Esophagus squamous epithelium (tissue), 5 donors: ENCODE measurements around the gene TMEM175. TPM values are rescaled to one million over a fixed set of nuclear protein-coding genes. Genes with fewer than 3 reads are reported as not detected.
A peak's percentile ranks its signal among the peaks of the same experiment; 100 is the strongest.

Source experiments
- DNase-seq: peaks from one replicate; lab custom pipeline; 2025; lab: John Stamatoyannopoulos, UW
- H3K27ac ChIP-seq, 4 donors: fragments of 200-600 bp; sonication (generic); one replicate each; pipeline ENCODE4 v1.5.1; 2016 to 2019; ENCODE audit warnings: mild to moderate bottlenecking in 1 of 4
- H3K27me3 ChIP-seq, 4 donors: fragments of 200-600 bp; sonication (generic); 1 replicate in 3 of 4; 2 replicates in 1 of 4; pipeline versions ENCODE4 v1.5.1 to v1.6.0; 2017 to 2021; ENCODE audit warnings: antibody characterized with exemption in 1 of 4
- H3K36me3 ChIP-seq, 3 donors: fragments of 200-600 bp; sonication (generic); one replicate each; pipeline ENCODE4 v1.5.1; 2016 to 2019
- H3K4me1 ChIP-seq, 3 donors: fragments of 200-600 bp; sonication (generic); one replicate each; pipeline ENCODE4 v1.5.1; 2017 to 2019
- H3K4me3 ChIP-seq, 4 donors: fragments of 200-600 bp; sonication (generic); 1 replicate in 3 of 4; 2 replicates in 1 of 4; pipeline ENCODE4 v1.5.1; 2016 to 2019; ENCODE audit warnings: mild to moderate bottlenecking in 2 of 4, moderate library complexity in 1 of 4
- H3K9me3 ChIP-seq, 3 donors: fragments of 200-600 bp; sonication (generic); one replicate each; pipeline ENCODE4 v1.5.1; 2016 to 2019
- POLR2A ChIP-seq, 4 donors: fragments of 450-650 bp; IDR thresholded peaks; one replicate each; pipeline ENCODE4 v1.6.1; 2017; ENCODE audit warnings: antibody characterized with exemption in 4 of 4, mild to moderate bottlenecking in 4 of 4, moderate library complexity in 3 of 4
- WGBS, 2 donors: methylation state at CpG; one replicate each; pipeline ENCODE4 v1.1.5; 2018; 5-methylcytosine and 5-hydroxymethylcytosine counted together
- intact Hi-C: fragments of 100-400 bp; cut with DNase I; formaldehyde crosslinking; loops from one replicate; pipeline ENCODE4 v1.15.0; 2022
- total RNA-seq, 4 donors: library from RNA; depleted of rRNA; stranded (reverse); fragments of >200 nt; gene quantifications; one replicate each; pipeline ENCODE4 v1.1.0, GENCODE V29; 2016
- TF ChIP-seq, protein P1 (sequence below), 6 experiments: fragments of 450-650 bp in 4 of 6; fragments of 200-600 bp in 2 of 6; sonication (generic) in 2 of 6; IDR thresholded peaks; one replicate each; pipeline ENCODE4 v1.5.1; 2016 to 2019; ENCODE audit warnings: antibody characterized with exemption in 6 of 6, mild to moderate bottlenecking in 4 of 6, moderate library complexity in 4 of 6
- donor health status: DM: yes; HTN: yes; CAD: no.

Gene TMEM175, protein sequence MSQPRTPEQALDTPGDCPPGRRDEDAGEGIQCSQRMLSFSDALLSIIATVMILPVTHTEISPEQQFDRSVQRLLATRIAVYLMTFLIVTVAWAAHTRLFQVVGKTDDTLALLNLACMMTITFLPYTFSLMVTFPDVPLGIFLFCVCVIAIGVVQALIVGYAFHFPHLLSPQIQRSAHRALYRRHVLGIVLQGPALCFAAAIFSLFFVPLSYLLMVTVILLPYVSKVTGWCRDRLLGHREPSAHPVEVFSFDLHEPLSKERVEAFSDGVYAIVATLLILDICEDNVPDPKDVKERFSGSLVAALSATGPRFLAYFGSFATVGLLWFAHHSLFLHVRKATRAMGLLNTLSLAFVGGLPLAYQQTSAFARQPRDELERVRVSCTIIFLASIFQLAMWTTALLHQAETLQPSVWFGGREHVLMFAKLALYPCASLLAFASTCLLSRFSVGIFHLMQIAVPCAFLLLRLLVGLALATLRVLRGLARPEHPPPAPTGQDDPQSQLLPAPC
- 10 to 100 TPM in 3 of 4 donors, 1 to 10 TPM in 1; 8.4 to 22.9 (median 19.7) TPM for total RNA-seq

DNA sequence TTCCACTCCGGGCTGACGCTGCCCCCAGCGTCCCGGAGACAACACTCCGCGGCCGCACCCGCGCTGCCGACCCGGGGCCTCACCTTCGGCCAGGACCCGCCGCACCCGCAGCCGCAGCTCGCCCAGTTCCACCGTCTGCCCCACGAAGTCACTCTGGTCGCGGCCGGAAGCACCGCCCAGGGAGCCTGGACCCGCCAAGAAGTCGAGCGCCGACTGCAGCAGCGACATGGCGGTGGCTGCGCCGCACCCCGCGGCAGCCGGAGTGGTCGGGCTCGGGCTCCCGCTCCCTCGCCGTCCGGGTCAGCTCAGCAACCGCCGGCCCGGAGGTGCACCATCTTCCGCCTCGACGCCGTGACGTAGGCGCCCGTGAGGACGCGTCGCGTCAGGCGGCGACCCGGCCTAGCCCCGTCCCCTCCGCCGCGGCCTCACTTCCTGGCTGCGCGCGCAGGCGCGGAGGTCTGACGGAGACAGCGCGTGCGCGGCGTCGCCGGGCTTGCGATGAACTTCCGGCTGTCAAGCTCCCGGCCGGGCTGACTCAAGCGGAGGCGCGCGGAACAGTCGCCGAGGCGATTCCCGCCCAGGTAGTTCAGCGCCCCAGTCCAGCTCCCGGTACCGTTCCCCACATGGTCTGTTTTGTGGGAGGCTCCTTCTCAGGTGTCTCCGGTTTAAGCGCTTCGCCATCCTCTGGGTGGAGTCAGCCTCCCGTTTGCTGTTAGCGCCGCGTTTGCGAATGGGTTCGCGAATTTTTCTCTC is at the start of gene TMEM175, which contains the start of gene GAK:
Gene TMEM175 (plus strand): TSS at position 501 of the 753 bp plus-strand sequence. CDS start 15,280 bp downstream, outside the sequence.
Gene GAK (minus strand): TSS at position 357 of the 753 bp plus-strand sequence. CDS start 129 bp downstream, at position 228.
- Histone ChIP-seq H3K4me3 (peak within 1 kb of the TSS; percentile 76 to 100 (median 88)), H3K9me3 (no peaks in the 10 kb centered on the region), H3K27me3 (no peaks in the 10 kb centered on the region), H3K27ac (peak within 1 kb of the TSS; percentile 91 to 98 (median 96)), H3K36me3 (no peaks in the 10 kb centered on the region), H3K4me1 (peaks cover 30 to 54% (median 32%) of the 10 kb centered on the region in 3 donors)
- intact Hi-C loops = no loop called here
- peak in 3 of 4 donors; percentile 89 to 91 (median 90) for TF ChIP-seq POLR2A (IDR thresholded peaks at IDR 0.05)
- TF ChIP-seq, protein P1, sequence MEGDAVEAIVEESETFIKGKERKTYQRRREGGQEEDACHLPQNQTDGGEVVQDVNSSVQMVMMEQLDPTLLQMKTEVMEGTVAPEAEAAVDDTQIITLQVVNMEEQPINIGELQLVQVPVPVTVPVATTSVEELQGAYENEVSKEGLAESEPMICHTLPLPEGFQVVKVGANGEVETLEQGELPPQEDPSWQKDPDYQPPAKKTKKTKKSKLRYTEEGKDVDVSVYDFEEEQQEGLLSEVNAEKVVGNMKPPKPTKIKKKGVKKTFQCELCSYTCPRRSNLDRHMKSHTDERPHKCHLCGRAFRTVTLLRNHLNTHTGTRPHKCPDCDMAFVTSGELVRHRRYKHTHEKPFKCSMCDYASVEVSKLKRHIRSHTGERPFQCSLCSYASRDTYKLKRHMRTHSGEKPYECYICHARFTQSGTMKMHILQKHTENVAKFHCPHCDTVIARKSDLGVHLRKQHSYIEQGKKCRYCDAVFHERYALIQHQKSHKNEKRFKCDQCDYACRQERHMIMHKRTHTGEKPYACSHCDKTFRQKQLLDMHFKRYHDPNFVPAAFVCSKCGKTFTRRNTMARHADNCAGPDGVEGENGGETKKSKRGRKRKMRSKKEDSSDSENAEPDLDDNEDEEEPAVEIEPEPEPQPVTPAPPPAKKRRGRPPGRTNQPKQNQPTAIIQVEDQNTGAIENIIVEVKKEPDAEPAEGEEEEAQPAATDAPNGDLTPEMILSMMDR (IDR thresholded peaks at IDR 0.05) = peak in 1 of 6 experiments; percentile 56
- peak; percentile 79 for DNase-seq
- WGBS, 2 donors = 0% methylated on average over 14 of the region's 99 CpGs; no CpG with 5 or more reads in 1 of the 2 donors

DNA sequence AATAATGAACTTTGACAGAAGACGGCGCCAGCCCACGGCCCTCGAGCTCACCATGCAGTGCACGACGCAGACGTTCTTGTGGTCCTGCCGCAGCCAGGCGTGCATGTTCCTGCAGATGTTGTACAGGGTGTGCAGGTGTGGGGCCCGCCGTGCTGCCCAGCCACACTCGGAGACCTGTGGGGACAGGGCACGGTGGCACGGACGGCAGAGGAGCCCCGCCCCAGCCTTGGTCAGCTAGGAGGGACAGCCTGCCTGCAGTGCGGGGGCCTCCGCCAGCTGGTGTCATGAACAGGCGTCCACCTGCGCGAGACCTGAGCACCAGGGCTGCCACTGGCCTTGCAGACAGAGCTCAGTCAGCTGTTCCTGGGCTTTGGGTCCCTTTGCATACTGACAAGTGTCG is 49.6 kb upstream of the TMEM175 start:
- DNase-seq = no peak
- Histone ChIP-seq H3K9me3 (no peaks in the 10 kb centered on the region), H3K27me3 (no peaks in the 10 kb centered on the region), H3K27ac (no peak overlapping the region), H3K4me3 (no peak overlapping the region), H3K36me3 (peaks cover 14 to 100% (median 15%) of the 10 kb centered on the region in 3 donors), H3K4me1 (no peaks in the 10 kb centered on the region)
- intact Hi-C loops = no loop called here
- TF ChIP-seq POLR2A (IDR thresholded peaks at IDR 0.05) = no peak
- TF ChIP-seq, protein P1 (IDR thresholded peaks at IDR 0.05) = no peak
- 96% methylated on average over 11 of the region's 22 CpGs; no CpG with 5 or more reads in 1 of the 2 donors for WGBS, 2 donors

DNA sequence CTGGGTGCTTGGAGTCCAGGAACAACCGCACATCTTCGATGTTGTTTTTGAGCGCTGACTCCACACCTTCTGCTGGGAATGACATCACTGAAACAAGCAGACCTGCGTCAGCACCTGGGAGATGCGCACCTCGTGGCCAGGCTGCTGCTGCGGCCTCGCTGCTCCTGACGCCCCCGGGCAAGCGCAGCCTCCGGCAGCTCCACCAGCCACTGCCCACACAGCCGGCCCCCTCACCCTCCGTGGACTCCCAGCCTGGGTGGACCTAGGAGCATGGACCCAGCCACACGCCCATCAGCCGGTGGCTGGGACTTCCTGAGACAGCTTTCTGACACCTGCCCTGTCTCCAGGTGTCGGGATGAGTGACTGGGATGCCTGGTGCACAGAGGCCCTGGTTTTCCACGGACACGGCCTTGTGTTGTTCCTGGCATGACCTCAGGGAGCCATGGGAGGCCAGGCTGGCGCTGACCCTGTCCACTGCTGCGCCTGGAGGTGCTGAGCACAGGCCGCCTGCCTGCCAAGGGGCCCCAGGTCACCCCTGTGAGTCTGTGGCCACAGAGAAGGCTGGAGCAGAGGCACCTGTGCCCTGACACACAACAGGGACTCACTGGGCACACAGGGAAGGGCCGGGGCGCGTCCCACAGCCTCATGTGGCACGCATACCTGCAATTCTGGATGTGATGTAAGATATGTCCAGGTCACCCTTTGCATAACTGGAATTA is 48.7 kb upstream of the TMEM175 start:
- Histone ChIP-seq H3K36me3 (peaks cover 17 to 100% (median 19%) of the 10 kb centered on the region in 3 donors), H3K9me3 (no peaks in the 10 kb centered on the region), H3K4me3 (no peak overlapping the region), H3K27ac (no peak overlapping the region), H3K27me3 (no peaks in the 10 kb centered on the region), H3K4me1 (no peaks in the 10 kb centered on the region)
- DNase-seq = no peak
- WGBS, 2 donors = 100% methylated on average over 1 of the region's 26 CpGs; no CpG with 5 or more reads in 1 of the 2 donors
- TF ChIP-seq POLR2A (IDR thresholded peaks at IDR 0.05) = no peak
- TF ChIP-seq, protein P1 (IDR thresholded peaks at IDR 0.05) = no peak
- intact Hi-C loops = no loop called here

DNA sequence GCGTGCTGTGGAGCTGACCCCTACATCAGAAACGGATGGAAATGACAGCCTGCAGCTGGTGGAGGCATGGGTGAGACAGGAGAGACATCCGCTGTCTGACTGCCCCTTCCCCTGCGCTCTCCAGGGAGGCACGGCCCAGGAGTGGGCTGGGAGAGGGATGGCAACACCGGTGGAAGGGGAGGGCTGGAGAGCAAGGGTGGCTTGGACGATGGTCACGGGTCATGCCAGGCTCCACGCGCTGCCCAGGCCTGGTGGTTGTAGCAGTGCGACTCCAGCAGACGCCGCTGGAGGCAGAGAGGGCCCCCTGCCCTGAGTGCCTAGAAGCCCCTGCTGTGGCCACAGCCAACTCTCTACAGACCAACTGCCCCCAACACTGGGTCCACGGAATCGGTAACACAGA is 48.0 kb upstream of the TMEM175 start:
- H3K27me3 ChIP-seq = no peaks in the 10 kb centered on the region
- no peaks in the 10 kb centered on the region for H3K9me3 ChIP-seq
- no peak overlapping the region for H3K27ac ChIP-seq
- H3K4me3 ChIP-seq = no peak overlapping the region
- no peak for DNase-seq
- no peaks in the 10 kb centered on the region for H3K4me1 ChIP-seq
- 54 to 93% methylated on average over 3 to 4 of the region's 15 CpGs for WGBS, 2 donors
- TF ChIP-seq, protein P1 (IDR thresholded peaks at IDR 0.05) = no peak
- TF ChIP-seq POLR2A (IDR thresholded peaks at IDR 0.05) = no peak
- intact Hi-C loops = no loop called here
- H3K36me3 ChIP-seq = peaks cover 24 to 100% (median 26%) of the 10 kb centered on the region in 3 donors
